Measurements from ENCODE around the gene IL1RAPL1.
"Not testable (repeated sequence)": the region's sequence is repeated elsewhere in the genome, so short reads cannot be mapped to it uniquely, and the experiment has no call there.

The IL1RAPL1 gene

DNA sequence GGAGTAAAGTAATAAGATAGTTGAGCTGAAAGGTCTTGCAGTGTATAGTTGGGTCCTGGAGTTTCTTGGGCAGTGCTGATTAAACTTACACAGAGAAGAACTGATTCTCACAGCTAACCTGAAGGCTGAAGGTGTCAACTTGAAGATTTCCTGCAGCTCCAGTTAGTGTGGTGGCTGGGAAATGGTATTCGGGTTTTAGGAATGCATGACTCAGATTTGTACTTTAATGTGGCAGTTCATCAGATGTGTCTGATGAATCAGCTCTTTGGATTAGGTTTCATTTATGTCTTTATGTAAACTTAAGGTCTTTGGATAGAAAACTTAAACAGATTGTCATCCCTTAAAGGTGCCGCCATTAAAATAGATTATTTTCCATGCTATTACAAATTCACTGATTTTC is 200.0 kb downstream of the IL1RAPL1 start:
- DNase-seq (ENCODE audit: low spot score): no peak

DNA sequence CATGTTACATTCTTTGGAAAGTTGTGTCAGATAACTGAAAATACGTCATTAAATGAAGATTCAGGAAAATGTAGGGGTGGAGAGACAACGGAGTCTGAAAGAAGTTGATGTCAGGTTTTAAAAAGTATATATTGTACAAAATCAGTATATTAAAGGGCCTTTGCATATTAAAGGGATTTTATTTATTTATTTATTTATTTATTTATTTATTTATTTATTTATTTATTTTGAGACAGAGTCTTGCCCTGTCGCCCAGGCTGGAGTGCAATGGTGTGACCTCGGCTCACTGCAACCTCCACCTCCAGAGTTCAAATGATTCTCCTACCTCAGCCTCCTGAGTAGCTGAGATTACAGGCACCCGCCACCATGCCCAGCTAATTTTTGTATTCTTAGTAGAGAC is 213.4 kb downstream of the IL1RAPL1 start:
- DNase-seq (ENCODE audit: low spot score): not testable (repeated sequence)

DNA sequence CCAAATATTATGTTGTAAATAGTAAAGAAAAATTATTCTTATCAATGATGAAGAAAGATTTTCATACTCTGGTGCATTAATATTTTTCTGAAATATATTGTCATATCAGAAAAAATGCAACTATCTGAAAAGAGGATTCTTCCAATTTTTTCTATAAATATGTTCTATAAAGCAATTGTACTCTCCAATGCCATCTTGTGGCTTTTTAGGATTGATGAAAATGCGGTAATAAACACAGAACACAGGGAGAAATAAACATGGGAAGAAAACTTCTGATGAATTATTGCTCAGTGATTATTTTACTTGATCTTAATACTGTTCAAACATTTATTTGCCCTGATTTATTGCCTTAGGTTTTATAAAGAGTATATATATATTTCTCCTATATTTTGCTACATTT is 215.4 kb downstream of the IL1RAPL1 start:
- no peak for DNase-seq (ENCODE audit: low spot score)

GRCh38 chrX:28835991-28836390 is 248.7 kb downstream of the IL1RAPL1 start:
- no peak for DNase-seq (ENCODE audit: low spot score)

DNA sequence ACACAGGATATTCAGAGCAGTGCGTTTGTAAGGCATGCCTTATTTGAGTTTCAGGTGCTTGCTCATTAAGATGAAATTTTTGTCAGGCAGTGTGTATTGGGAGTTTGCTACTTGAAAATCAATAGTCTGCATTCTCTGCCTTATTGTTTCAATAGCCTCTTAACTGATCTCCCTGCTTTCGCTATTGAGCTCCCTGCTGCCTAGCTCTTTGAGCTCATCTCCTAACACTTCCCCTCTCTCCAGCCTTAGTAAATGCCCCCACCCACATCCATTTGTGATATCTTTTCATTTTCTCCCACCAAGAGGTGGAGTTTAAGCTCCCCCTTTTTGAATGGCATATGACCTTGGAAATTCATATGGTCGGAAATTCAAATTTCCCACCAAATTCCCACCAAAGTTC is 256.6 kb downstream of the IL1RAPL1 start:
- DNase-seq (ENCODE audit: low spot score): no peak

DNA sequence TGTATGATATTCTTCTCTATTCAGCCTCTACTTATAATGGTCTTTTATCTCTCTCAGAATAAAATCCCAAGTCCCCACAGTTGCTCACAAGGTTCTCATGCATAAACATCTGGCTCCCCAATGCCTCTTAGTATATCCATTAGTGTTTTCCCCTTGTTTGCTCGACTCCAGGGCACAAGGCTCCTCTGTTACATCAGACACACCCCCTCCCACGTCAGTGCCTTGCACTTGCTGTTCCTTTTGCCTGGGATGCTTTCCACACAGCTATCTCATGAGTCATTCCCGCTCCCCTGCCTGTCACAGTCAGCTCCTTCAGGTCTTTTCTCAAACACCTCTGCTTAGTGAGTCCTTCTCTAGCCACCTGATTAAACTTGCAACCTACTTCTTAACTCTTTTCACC is 260.2 kb downstream of the IL1RAPL1 start:
- no peak for DNase-seq (ENCODE audit: low spot score)

- DNase-seq (ENCODE audit: low spot score): no peak
These were observed 261.5 kb downstream of the IL1RAPL1 start for GRCh38 chrX:28848707-28849106.

GRCh38 chrX:28850955-28851354 is 263.7 kb downstream of the IL1RAPL1 start:
- no peak for DNase-seq (ENCODE audit: low spot score)

GRCh38 chrX:28851871-28852270 is 264.6 kb downstream of the IL1RAPL1 start:
- peak; percentile 1 for DNase-seq (ENCODE audit: low spot score)

DNA sequence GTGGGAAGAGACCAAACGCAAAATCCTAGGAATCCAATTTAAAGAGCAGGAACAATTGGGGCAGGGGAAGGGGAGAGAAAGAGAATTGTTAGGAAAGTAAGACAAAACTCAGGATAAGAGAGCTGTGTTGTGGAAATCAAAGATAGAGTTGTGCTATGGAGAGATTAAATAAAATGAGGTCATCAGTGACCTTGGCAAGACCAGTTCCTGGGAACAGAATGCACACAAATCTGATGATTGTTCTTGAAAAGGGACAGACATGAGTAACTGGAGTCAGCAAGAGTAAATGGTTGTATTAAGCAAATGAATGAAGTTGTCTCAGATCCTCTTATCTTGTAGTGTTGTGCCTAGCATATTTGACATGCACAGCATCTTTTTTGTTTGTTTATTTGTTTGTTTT is 267.4 kb downstream of the IL1RAPL1 start:
- DNase-seq (ENCODE audit: low spot score): no peak

- no peak for DNase-seq (ENCODE audit: low spot score)
These were observed 289.2 kb downstream of the IL1RAPL1 start for GRCh38 chrX:28876408-28876807.

DNA sequence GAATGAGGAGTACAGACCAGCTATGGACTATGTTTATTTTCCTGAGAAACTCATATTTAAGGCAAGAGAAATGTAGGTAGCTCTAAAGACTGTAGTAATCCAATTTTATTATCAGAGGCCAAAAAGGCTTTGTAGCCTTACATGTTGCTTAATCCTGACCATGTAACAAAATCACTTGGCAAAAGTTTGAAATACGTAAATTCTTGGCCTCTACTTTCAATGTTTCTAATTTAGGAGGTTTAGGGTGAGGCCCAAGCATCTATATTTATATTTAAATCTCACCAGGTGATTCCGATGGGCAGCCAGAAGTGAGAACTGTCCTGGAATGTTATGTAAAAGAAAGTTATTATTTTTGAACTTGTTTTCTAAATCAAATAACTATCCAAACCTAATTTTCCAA is 289.7 kb downstream of the IL1RAPL1 start:
- no peak for DNase-seq (ENCODE audit: low spot score)

- no peak for DNase-seq (ENCODE audit: low spot score)
These were observed 292.9 kb downstream of the IL1RAPL1 start for GRCh38 chrX:28880136-28880535.

DNA sequence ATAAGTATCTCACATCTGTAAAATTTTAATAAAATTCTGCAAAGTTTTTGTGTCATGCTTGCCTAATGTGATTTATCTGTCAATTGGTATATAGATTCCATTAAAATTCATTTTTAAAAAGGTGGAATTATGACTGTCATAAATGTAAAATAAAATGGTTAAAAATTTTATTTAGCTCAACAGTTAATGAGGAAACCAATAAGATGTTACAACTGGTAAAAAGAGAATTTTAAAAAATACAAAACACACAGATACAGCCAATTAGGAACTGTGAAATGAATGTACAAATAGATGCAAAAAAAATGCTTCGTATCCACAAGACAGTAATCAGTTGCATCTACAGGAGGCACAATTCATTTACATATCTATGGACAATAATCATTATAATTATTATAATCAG is 297.6 kb downstream of the IL1RAPL1 start:
- DNase-seq (ENCODE audit: low spot score): no peak

DNA sequence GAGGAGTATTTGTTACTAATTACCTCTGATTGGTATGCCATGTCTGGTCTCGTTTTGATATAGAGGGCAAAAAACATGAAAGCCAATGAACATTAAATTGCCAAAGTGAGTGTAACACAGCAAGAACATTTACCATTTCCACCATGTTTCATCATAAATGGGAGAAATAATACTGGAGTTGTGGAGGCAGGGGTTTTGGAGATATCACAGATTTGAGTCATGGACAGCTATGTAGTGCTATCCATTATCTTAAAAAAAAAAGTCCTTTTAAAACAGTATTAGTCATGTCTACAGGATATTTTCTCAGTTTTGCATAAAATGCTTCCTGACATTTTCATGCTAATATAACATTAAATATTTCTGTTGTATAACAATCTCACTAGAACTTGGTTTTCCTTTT is 301.2 kb downstream of the IL1RAPL1 start:
- DNase-seq (ENCODE audit: low spot score): no peak

- no peak for DNase-seq (ENCODE audit: low spot score)
These were observed 302.4 kb downstream of the IL1RAPL1 start for GRCh38 chrX:28889591-28890090.

GRCh38 chrX:28901637-28902036 is 314.4 kb downstream of the IL1RAPL1 start:
- no peak for DNase-seq (ENCODE audit: low spot score)

DNA sequence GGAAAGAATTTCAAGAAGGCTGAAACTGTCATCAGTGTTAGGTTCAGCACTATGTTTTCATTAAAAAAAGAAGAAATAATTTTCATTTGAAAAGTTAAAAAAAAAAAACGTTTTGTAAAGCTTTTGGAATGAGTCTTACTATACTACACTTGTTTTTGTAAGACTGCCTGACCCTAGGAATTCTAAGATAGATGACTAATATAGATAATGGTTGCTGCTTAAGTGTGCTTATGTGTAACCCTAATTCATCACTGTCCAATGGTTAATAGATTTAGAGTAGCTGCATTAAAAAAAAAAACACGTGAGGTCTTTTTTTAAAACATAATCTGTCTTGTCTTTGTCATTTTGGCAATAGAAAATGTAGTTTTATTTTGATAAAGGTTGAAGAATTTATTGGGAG is 323.2 kb downstream of the IL1RAPL1 start:
- DNase-seq (ENCODE audit: low spot score): no peak

DNA sequence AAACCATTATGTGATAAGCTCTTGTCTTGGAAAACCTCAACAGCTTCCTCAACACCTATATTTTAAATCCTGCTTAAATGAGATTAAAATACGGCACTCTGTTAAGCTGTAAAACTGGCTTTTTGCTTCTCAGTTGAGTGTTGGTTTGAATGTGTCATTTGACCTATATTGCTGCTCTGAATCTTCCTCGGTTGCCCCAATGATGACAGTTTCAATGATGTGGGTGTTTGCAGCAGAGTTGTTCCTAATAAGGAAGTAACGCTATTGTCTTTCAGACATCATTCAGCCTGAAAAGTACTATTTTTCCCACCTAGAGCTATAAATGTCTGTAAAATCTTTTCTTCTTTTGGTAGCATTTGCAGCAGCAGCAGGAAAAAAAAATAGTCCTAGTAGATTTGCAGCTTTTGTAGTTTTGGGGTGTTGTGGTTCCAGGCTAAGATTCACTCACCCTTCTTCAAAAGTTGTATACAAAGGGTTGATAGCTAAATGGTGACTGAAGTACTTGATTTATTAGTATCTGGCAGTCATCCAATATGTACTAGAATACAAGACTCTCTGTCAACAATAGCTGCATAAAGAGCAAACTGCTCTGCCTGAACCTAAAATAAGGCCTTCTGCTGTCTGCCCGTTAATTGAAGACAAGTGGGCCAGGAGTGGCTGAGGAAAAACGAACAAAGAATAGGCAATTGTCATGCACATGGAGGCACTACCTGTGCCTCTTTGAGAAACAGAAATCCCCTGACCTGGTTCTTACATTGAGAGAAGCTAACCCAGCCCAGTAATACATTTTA is 333.1 kb downstream of the IL1RAPL1 start:
- no peak for DNase-seq (ENCODE audit: low spot score)

DNA sequence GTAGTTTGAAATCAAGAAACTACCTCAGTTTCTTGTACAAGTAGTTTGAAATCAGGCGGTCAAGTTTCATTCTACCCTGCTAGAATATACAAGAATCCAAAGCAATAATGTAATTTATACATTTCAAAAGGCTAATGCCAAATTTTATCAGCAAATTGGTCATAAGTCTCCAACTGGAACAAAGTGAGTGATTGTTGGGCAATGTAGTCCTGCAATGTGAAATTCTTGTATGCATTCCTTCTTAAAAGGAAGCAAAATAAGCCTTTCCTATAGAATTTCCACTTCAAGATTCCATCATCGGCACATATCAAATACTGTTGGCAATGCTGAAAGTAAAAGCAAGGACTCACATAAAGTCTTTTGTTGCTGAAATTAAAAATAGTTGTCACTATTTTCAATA is 334.9 kb downstream of the IL1RAPL1 start:
- DNase-seq (ENCODE audit: low spot score): no peak

DNA sequence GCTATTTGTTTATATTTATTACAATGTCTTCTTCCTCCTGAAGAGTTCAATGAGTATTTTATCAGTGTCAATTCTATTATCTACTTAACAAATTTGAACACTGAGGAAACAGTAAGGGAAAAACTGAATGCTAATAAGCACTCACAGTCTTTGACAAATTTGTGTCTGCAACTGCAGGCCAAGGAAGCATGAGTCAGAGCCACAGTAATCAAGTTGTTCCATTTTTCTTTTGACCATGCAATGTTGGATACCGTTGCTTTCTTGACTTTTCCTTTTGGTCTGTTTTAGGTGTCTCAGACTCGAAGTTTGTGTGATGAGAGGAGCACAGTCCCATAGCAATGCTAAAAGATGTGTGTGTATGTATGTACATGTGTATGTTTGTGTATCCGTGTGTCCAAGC is 359.6 kb downstream of the IL1RAPL1 start:
- DNase-seq (ENCODE audit: low spot score): no peak

DNA sequence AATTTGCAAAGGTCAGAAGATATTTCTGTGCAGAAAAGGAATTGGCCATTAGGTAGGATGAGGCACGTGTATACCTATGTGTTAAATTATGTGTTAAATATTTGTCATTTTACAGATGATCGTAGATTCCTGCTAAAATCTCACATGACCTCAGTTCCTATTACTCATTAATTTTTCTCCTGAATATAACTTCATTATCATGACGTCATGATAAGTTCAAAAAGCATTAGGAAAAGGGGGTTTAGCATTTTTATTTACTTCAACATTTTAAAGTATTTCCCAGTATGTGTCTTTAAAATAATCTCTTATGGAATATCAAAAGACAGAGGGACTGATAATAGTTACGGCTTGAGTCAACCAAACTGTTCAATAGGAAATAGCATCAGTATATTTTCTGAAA is 372.8 kb downstream of the IL1RAPL1 start:
- no peak for DNase-seq (ENCODE audit: low spot score)

- no peak for DNase-seq (ENCODE audit: low spot score)
These were observed 379.1 kb downstream of the IL1RAPL1 start for GRCh38 chrX:28966331-28966730.

DNA sequence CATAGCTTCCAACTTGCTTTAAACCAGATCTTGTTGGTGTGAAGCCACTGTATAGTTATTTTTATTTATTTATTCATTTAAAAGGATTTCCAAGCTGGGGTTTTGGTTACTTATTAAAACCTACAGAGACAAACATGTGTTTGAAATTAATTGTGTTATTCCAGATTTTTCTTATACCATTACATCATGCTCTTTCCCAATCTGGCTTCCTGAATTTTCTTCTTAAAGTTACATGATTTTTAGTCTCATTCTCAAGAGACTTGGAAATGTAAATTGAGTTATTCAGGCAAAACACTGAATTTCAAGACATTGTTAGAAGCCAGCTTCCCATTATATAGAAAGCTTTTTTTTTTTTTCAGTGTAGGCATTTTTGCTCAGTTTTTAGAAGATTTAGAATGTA is 381.9 kb downstream of the IL1RAPL1 start:
- DNase-seq (ENCODE audit: low spot score): no peak

Data from HuH-7 (cell line).